Endodermal cell (in vitro differentiated cells): ENCODE data around the gene AFF2. TPM values are rescaled to one million over a fixed set of nuclear protein-coding genes. Genes with fewer than 3 reads are reported as not detected.

Source experiments
- DNase-seq: peaks from one replicate; pipeline ENCODE4 v3.0.0-alpha.2; 2017
- H3K27ac ChIP-seq: 2 replicates; pipeline ENCODE4 v1.5.1; 2013; ENCODE audit warnings: mild to moderate bottlenecking, low read depth, low read length, moderate library complexity
- H3K27me3 ChIP-seq: 2 replicates; pipeline ENCODE4 v1.6.1; 2013; ENCODE audit warnings: mild to moderate bottlenecking, low read length, moderate library complexity; ENCODE audit not compliant: insufficient read depth, control insufficient read depth, poor library complexity, severe bottlenecking
- H3K36me3 ChIP-seq: 2 replicates; pipeline ENCODE4 v1.7.0; 2013; ENCODE audit warnings: mild to moderate bottlenecking, low read length, moderate library complexity; ENCODE audit not compliant: control insufficient read depth, insufficient read depth
- H3K4me1 ChIP-seq: one replicate; pipeline ENCODE4 v1.7.0; 2013; ENCODE audit warnings: low read length; ENCODE audit not compliant: control insufficient read depth, insufficient read depth
- H3K4me3 ChIP-seq: 2 replicates; pipeline ENCODE4 v1.5.1; 2013; ENCODE audit warnings: mild to moderate bottlenecking, low read length, moderate library complexity
- H3K9ac ChIP-seq: 2 replicates; pipeline ENCODE4 v1.6.1; 2013; ENCODE audit warnings: mild to moderate bottlenecking, low read length, moderate library complexity; ENCODE audit not compliant: poor library complexity, severe bottlenecking; ENCODE audit errors: extremely low read depth
- H3K9me3 ChIP-seq: 2 replicates; pipeline ENCODE4 v1.6.1; 2013; ENCODE audit warnings: mild to moderate bottlenecking, low read length, moderate library complexity; ENCODE audit not compliant: control insufficient read depth
- H3K27ac Mint-ChIP-seq: 2 replicates; pipeline ENCODE4 v1.8.0; 2020; ENCODE audit warnings: mixed read lengths
- H3K27me3 Mint-ChIP-seq: 2 replicates; pipeline ENCODE4 v1.8.0; 2021; ENCODE audit warnings: mild to moderate bottlenecking, mixed read lengths; ENCODE audit not compliant: insufficient read depth
- H3K36me3 Mint-ChIP-seq: 2 replicates; pipeline ENCODE4 v1.8.0; 2020; ENCODE audit warnings: low read depth, mixed read lengths
- H3K4me1 Mint-ChIP-seq: 2 replicates; pipeline ENCODE4 v1.8.0; 2020; ENCODE audit warnings: mixed read lengths
- H3K4me3 Mint-ChIP-seq: 2 replicates; pipeline ENCODE4 v1.8.0; 2020; ENCODE audit warnings: mild to moderate bottlenecking, moderate library complexity, mixed read lengths
- H3K9me3 Mint-ChIP-seq: 2 replicates; pipeline ENCODE4 v1.8.0; 2020; ENCODE audit warnings: mild to moderate bottlenecking, mixed read lengths
- CTCF ChIP-seq: fragments of 200-600 bp; sonication (generic); conservative IDR thresholded peaks from 2 replicates; pipeline ENCODE4 v1.5.0; 2021; ENCODE audit warnings: antibody characterized with exemption, mild to moderate bottlenecking
- WGBS, 2 experiments: methylation state at CpG; one replicate each; pipeline versions ENCODE4 v1.1.5 to v1.1.7; 2013; ENCODE audit warnings: missing lambda C conversion rate in 2 of 2, mixed read lengths in 1 of 2; ENCODE audit not compliant: insufficient coverage in 1 of 2, insufficient read length in 1 of 2; 5-methylcytosine and 5-hydroxymethylcytosine counted together
- total RNA-seq, 2 donors: library from RNA; stranded (reverse); fragmentation: NEBNext Ultra II Directional in 1 of 2; extraction: Animal tissue kit (Norgen Biotek cat#: 25700) in 1 of 2; gene quantifications; 2 replicates in 1 of 2; 3 replicates in 1 of 2; pipeline ENCODE4 v1.2.1, GENCODE V29; 2021

Gene AFF2
- total RNA-seq, 2 donors from 2014 or later = 3.7 to 5.6 TPM

DNA sequence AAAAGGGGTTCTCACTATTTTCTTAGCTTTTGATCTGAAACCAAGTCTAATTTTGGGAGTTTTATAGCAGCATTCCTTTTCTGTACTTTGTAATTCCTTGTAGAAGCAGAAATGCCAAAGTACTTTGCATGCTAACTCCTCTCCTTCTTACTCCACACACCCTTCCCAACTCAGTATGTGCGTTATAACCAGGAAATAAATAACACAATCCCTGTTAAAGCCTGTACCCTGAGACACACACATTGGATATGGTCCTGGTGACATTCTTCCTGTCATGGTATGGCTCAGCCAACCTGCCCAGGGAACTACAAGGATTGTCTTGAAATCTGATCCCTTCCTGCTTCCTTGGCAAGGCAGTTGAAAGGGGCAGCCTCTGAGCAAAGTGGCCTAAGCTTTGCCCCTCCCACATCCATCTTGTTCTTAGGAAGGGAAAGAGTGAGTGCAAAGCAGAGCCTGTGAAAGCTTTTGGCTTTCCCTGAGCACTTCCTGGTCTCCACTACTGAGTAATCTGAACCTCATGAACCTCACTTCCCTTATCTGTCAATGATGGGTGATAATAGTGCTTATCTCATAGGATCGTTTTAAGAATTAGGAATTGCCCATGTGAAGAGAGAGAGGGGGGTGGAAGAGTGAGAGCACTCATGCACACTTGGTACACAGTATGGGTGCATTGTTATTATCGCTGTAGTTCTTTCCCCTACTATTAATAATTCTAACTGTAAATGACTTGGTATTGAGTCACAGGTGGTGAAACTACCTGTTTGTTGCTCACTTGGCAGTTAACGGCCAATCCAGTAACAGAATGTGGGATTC is 109.3 kb downstream of the AFF2 start:
- Mint-ChIP-seq H3K27ac (no peak overlapping the region), H3K36me3 (no peaks in the 10 kb centered on the region), H3K4me3 (no peak overlapping the region), H3K27me3 (no peaks in the 10 kb centered on the region), H3K9me3 (peaks cover 28% of the 10 kb centered on the region), H3K4me1 (peaks cover 7% of the 10 kb centered on the region)
- no peak for TF ChIP-seq CTCF
- Histone ChIP-seq H3K27ac (no peak overlapping the region), H3K9ac (no peak overlapping the region), H3K27me3 (no peaks in the 10 kb centered on the region), H3K9me3 (no peaks in the 10 kb centered on the region), H3K4me3 (no peak overlapping the region), H3K4me1 (no peaks in the 10 kb centered on the region), H3K36me3 (no peaks in the 10 kb centered on the region)
- DNase-seq = peak; percentile 71
- 60% methylated on average over 3 of the region's 4 CpGs; no CpG with 5 or more reads in 1 of the 2 experiments for WGBS, 2 experiments

- Histone ChIP-seq H3K36me3 (no peaks in the 10 kb centered on the region), H3K27me3 (no peaks in the 10 kb centered on the region), H3K4me1 (no peaks in the 10 kb centered on the region), H3K9ac (no peak overlapping the region), H3K4me3 (no peak overlapping the region), H3K9me3 (no peaks in the 10 kb centered on the region), H3K27ac (no peak overlapping the region)
- Mint-ChIP-seq H3K4me3 (no peak overlapping the region), H3K36me3 (no peaks in the 10 kb centered on the region), H3K27me3 (no peaks in the 10 kb centered on the region), H3K9me3 (peaks cover 28% of the 10 kb centered on the region), H3K4me1 (peaks cover 7% of the 10 kb centered on the region), H3K27ac (no peak overlapping the region)
- DNase-seq = no peak
- no CpG with 5 or more reads among the region's 3 CpGs for WGBS, 2 experiments
- no peak for TF ChIP-seq CTCF
Observed at GRCh38 chrX:148610328-148610698, 109.9 kb downstream of the AFF2 start.

DNA sequence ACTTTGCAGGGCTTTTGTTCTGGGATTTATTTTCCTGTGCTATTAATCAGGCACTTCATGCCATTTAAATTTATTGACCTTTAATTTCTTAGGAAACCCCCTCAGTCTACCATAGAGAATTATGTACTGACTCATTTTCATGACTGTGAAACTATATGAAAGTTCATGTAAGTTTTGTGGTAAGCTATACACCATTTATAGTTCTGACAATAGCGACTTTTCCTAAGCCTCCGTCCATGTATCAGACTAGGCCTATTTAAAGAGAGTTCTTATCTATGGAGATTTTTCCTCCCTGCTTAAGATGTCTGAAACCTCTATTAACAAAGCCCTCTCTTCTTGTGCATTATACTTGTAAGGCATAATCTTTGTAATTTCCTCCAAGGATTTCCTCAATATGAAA is 111.6 kb downstream of the AFF2 start:
- H3K9ac ChIP-seq = no peak overlapping the region
- peaks cover 33% of the 10 kb centered on the region for H3K9me3 Mint-ChIP-seq
- H3K4me3 Mint-ChIP-seq = no peak overlapping the region
- peaks cover 7% of the 10 kb centered on the region for H3K4me1 Mint-ChIP-seq
- no peaks in the 10 kb centered on the region for H3K27me3 ChIP-seq
- H3K27ac ChIP-seq = no peak overlapping the region
- no peak for TF ChIP-seq CTCF
- no peaks in the 10 kb centered on the region for H3K36me3 ChIP-seq
- DNase-seq = no peak
- H3K27me3 Mint-ChIP-seq = no peaks in the 10 kb centered on the region
- H3K27ac Mint-ChIP-seq = no peak overlapping the region
- 100% methylated on average over 2 of the region's 2 CpGs; no CpG with 5 or more reads in 1 of the 2 experiments for WGBS, 2 experiments
- H3K36me3 Mint-ChIP-seq = no peaks in the 10 kb centered on the region
- H3K4me3 ChIP-seq = no peak overlapping the region
- H3K4me1 ChIP-seq = no peaks in the 10 kb centered on the region
- H3K9me3 ChIP-seq = no peaks in the 10 kb centered on the region
